Measurements from ENCODE around the gene PABPN1L. TPM values are rescaled to one million over a fixed set of nuclear protein-coding genes. Genes with fewer than 3 reads are reported as not detected.

PABPN1L gene
- total and polyA plus RNA-seq, 9 of the 15 experiments (the other 6 are each of a cell fraction or from before 2014, with no cell fraction given), result 0.11 to 0.32 TPM; not detected in 7

DNA sequence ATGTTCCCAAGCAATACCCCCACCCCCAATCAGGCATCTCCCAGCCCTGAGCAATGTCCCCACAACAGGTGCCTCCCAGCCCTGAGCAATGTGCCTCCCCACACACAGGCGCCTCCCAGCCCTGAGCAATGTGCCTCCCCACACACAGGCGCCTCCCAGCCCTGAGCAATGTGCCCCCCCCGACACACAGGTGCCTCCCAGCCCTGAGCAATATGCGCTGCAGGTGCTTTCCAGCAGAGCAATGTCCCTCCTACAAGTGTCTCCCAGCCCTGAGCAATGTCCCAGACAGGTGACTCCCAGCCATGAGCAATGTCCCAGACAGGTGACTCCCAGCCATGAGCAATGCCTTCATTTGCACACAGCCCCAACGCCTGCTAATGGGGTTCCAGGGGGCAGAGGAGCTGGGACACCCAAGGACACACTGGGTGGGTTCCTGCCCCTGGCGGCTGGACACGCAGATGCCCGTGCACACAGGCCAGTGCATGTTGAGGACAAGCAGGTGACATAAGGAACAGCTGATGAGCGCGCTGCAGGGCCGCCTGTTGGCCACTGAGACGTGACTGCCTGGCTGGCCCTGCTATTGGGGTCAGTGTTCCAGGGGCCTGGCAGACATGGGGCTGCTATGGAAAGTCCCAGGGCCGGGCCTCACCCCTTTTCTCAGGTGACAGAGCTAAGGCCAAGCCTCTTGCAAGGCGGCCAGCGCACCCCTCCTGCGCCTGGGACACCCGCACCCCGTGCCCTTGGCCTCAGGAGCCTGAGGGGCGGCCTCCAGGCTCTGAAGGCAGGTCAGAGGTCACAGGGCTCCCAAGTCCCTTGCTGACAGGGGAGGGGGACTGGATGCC lies 26.9 kb upstream of the PABPN1L start:
- no peak for FAIRE-seq
- Histone ChIP-seq H3K4me3 (no peak overlapping the region), H4K20me1 (replicated peaks; ENCODE audit: control insufficient read depth, insufficient read depth, low read length) (no peaks in the 10 kb centered on the region), H3K9me1 (ENCODE audit: control insufficient read depth, insufficient read depth, low read length) (no peaks in the 10 kb centered on the region), H3K4me2 (ENCODE audit: insufficient read depth, low read length) (no peak overlapping the region), H2AFZ (ENCODE audit: low read depth, low read length) (no peak overlapping the region), H3K27me3 (ENCODE audit: control insufficient read depth in 2 of 2, insufficient read depth in 2 of 2, low read length in 2 of 2) (no peaks in the 10 kb centered on the region), H3K79me2 (ENCODE audit: control insufficient read depth, insufficient read depth, low read length) (peaks cover 10% of the 10 kb centered on the region; the same call in 2 of the 3 replicates), H3K4me1 (replicated peaks in 1 of 2; ENCODE audit: control insufficient read depth in 2 of 2, insufficient read depth in 2 of 2, low read length in 2 of 2) (peaks cover 0 to 39% of the 10 kb centered on the region in 2 experiments; a peak in 2 of 5 replicates), H3K27ac (ENCODE audit: extremely low read depth, low read depth, low read length) (no peak overlapping the region), H3K36me3 (ENCODE audit: control insufficient read depth, insufficient read depth, low read length) (peaks cover 87% of the 10 kb centered on the region), H3K9me3 (replicated peaks; ENCODE audit: control insufficient read depth, insufficient read depth, low read depth, low read length) (peaks cover 25% of the 10 kb centered on the region), H3K9ac (ENCODE audit: insufficient read depth in 1 of 2, low read depth in 2 of 2, low read length in 2 of 2) (no peak overlapping the region)
- BruUV-seq (replicated peaks), result no TSS peak
- 95% methylated on average over 11 of the region's 19 CpGs for WGBS (ENCODE audit: insufficient coverage, low coverage, missing lambda C conversion rate)
- DNase-seq (ENCODE audit: extremely low read depth in 1 of 4, low spot score in 3 of 4), result no peak
- in situ Hi-C loops (cut with MboI) (no loop called here), intact Hi-C loops (cut with micrococcal nuclease) (no loop called here)
- CTCF ChIA-PET (ENCODE audit: low intra/inter-chr PET ratio), result no interaction called here
- ATAC-seq, result no peak
- POLR2A ChIA-PET, result no interaction called here
- TF ChIP-seq PPARD (CRISPR knock-in tag; IDR thresholded peaks at IDR 0.05) (no peak), SREBF2 (CRISPR knock-in tag; IDR thresholded peaks at IDR 0.05) (no peak), CBFA2T3 (IDR thresholded peaks at IDR 0.05) (no peak), ZNF586 (CRISPR knock-in tag; conservative IDR thresholded peaks at IDR 0.05) (no peak), NFIX (CRISPR knock-in tag; IDR thresholded peaks at IDR 0.05; ENCODE audit: low read depth) (no peak), ZNF140 (CRISPR knock-in tag; IDR thresholded peaks at IDR 0.05) (no peak), LCOR (CRISPR knock-in tag; IDR thresholded peaks at IDR 0.05) (no peak), ZKSCAN8 (CRISPR knock-in tag; IDR thresholded peaks at IDR 0.05) (no peak), ZNF224 (CRISPR knock-in tag; IDR thresholded peaks at IDR 0.05) (no peak), POLR2A (conservative IDR thresholded peaks at IDR 0.05) (peak; percentile 31; the same call in 1 of the 2 replicates), SMARCA5 (IDR thresholded peaks at IDR 0.05) (no peak), ZNF165 (CRISPR knock-in tag; IDR thresholded peaks at IDR 0.05; ENCODE audit: borderline replicate concordance) (no peak), TBL1XR1 (IDR thresholded peaks at IDR 0.05; ENCODE audit: low read length in 2 of 2) (no peak), PHB2 (IDR thresholded peaks at IDR 0.05; ENCODE audit: low read depth) (no peak)
- TF ChIP-seq, protein P1, sequence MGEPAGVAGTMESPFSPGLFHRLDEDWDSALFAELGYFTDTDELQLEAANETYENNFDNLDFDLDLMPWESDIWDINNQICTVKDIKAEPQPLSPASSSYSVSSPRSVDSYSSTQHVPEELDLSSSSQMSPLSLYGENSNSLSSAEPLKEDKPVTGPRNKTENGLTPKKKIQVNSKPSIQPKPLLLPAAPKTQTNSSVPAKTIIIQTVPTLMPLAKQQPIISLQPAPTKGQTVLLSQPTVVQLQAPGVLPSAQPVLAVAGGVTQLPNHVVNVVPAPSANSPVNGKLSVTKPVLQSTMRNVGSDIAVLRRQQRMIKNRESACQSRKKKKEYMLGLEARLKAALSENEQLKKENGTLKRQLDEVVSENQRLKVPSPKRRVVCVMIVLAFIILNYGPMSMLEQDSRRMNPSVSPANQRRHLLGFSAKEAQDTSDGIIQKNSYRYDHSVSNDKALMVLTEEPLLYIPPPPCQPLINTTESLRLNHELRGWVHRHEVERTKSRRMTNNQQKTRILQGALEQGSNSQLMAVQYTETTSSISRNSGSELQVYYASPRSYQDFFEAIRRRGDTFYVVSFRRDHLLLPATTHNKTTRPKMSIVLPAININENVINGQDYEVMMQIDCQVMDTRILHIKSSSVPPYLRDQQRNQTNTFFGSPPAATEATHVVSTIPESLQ (CRISPR knock-in tag; IDR thresholded peaks at IDR 0.05), result no peak
- TF ChIP-seq, protein P2, sequence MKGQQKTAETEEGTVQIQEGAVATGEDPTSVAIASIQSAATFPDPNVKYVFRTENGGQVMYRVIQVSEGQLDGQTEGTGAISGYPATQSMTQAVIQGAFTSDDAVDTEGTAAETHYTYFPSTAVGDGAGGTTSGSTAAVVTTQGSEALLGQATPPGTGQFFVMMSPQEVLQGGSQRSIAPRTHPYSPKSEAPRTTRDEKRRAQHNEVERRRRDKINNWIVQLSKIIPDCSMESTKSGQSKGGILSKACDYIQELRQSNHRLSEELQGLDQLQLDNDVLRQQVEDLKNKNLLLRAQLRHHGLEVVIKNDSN (CRISPR knock-in tag; IDR thresholded peaks at IDR 0.05), result no peak
- TF ChIP-seq, protein P3, sequence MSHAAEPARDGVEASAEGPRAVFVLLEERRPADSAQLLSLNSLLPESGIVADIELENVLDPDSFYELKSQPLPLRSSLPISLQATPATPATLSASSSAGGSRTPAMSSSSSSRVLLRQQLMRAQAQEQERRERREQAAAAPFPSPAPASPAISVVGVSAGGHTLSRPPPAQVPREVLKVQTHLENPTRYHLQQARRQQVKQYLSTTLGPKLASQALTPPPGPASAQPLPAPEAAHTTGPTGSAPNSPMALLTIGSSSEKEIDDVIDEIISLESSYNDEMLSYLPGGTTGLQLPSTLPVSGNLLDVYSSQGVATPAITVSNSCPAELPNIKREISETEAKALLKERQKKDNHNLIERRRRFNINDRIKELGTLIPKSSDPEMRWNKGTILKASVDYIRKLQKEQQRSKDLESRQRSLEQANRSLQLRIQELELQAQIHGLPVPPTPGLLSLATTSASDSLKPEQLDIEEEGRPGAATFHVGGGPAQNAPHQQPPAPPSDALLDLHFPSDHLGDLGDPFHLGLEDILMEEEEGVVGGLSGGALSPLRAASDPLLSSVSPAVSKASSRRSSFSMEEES (CRISPR knock-in tag; IDR thresholded peaks at IDR 0.05), result no peak
- TF ChIP-seq, protein P4, sequence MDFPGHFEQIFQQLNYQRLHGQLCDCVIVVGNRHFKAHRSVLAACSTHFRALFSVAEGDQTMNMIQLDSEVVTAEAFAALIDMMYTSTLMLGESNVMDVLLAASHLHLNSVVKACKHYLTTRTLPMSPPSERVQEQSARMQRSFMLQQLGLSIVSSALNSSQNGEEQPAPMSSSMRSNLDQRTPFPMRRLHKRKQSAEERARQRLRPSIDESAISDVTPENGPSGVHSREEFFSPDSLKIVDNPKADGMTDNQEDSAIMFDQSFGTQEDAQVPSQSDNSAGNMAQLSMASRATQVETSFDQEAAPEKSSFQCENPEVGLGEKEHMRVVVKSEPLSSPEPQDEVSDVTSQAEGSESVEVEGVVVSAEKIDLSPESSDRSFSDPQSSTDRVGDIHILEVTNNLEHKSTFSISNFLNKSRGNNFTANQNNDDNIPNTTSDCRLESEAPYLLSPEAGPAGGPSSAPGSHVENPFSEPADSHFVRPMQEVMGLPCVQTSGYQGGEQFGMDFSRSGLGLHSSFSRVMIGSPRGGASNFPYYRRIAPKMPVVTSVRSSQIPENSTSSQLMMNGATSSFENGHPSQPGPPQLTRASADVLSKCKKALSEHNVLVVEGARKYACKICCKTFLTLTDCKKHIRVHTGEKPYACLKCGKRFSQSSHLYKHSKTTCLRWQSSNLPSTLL (IDR thresholded peaks at IDR 0.05), result no peak

All from K562 (cell line).